ENCODE measurements around the gene RAMACL. TPM values are rescaled to one million over a fixed set of nuclear protein-coding genes. Genes with fewer than 3 reads are reported as not detected.

Gene RAMACL
- total RNA-seq, 1 experiment from 2014 or later: 3.6 TPM

GRCh38 chr6:166620478-166621113 is 34.1 kb upstream of the RAMACL start:
- no peak overlapping the region for H3K4me2 ChIP-seq (ENCODE audit: low read depth, low read length, poor library complexity, severe bottlenecking)
- H3K9me3 ChIP-seq (ENCODE audit: low read length): no peaks in the 10 kb centered on the region
- DNase-seq: no peak
- H3K9ac ChIP-seq (ENCODE audit: low read length): no peak overlapping the region
- H3K4me3 ChIP-seq (ENCODE audit: low read length): no peak overlapping the region
- H3K9me2 ChIP-seq (replicated peaks; ENCODE audit: insufficient read depth, low read length): no peaks in the 10 kb centered on the region
- no peaks in the 10 kb centered on the region for H3K36me3 ChIP-seq (ENCODE audit: insufficient read depth, low read length)
- H4K20me1 ChIP-seq (ENCODE audit: insufficient read depth, low read depth, low read length): no peaks in the 10 kb centered on the region
- H3K27me3 ChIP-seq (ENCODE audit: low read length): no peaks in the 10 kb centered on the region
- H2AFZ ChIP-seq (ENCODE audit: low read length): no peak overlapping the region
- peaks cover 18% of the 10 kb centered on the region for H3K4me1 ChIP-seq (ENCODE audit: low read length)
- H3K27ac ChIP-seq (ENCODE audit: low read length): no peak overlapping the region
- no peaks in the 10 kb centered on the region for H3K79me2 ChIP-seq (ENCODE audit: low read length)

GRCh38 chr6:166619912-166620311 is 33.4 kb upstream of the RAMACL start:
- peaks cover 17% of the 10 kb centered on the region for H3K4me1 ChIP-seq (ENCODE audit: low read length)
- H4K20me1 ChIP-seq (ENCODE audit: insufficient read depth, low read depth, low read length): no peaks in the 10 kb centered on the region
- no peak for DNase-seq
- no peaks in the 10 kb centered on the region for H3K9me3 ChIP-seq (ENCODE audit: low read length)
- H3K79me2 ChIP-seq (ENCODE audit: low read length): no peaks in the 10 kb centered on the region
- H3K9ac ChIP-seq (ENCODE audit: low read length): no peak overlapping the region
- H3K36me3 ChIP-seq (ENCODE audit: insufficient read depth, low read length): no peaks in the 10 kb centered on the region
- H3K4me3 ChIP-seq (ENCODE audit: low read length): no peak overlapping the region
- no peak overlapping the region for H2AFZ ChIP-seq (ENCODE audit: low read length)
- H3K9me2 ChIP-seq (replicated peaks; ENCODE audit: insufficient read depth, low read length): no peaks in the 10 kb centered on the region
- no peaks in the 10 kb centered on the region for H3K27me3 ChIP-seq (ENCODE audit: low read length)
- no peak overlapping the region for H3K27ac ChIP-seq (ENCODE audit: low read length)
- H3K4me2 ChIP-seq (ENCODE audit: low read depth, low read length, poor library complexity, severe bottlenecking): no peak overlapping the region

- H3K4me3 ChIP-seq (ENCODE audit: low read length): no peak overlapping the region
- peaks cover 19% of the 10 kb centered on the region for H3K4me1 ChIP-seq (ENCODE audit: low read length)
- H4K20me1 ChIP-seq (ENCODE audit: insufficient read depth, low read depth, low read length): no peaks in the 10 kb centered on the region
- no peak overlapping the region for H3K9ac ChIP-seq (ENCODE audit: low read length)
- no peaks in the 10 kb centered on the region for H3K36me3 ChIP-seq (ENCODE audit: insufficient read depth, low read length)
- no peaks in the 10 kb centered on the region for H3K9me3 ChIP-seq (ENCODE audit: low read length)
- H3K9me2 ChIP-seq (replicated peaks; ENCODE audit: insufficient read depth, low read length): no peaks in the 10 kb centered on the region
- H2AFZ ChIP-seq (ENCODE audit: low read length): no peak overlapping the region
- H3K27ac ChIP-seq (ENCODE audit: low read length): no peak overlapping the region
- no peaks in the 10 kb centered on the region for H3K79me2 ChIP-seq (ENCODE audit: low read length)
- no peaks in the 10 kb centered on the region for H3K27me3 ChIP-seq (ENCODE audit: low read length)
- H3K4me2 ChIP-seq (ENCODE audit: low read depth, low read length, poor library complexity, severe bottlenecking): no peak overlapping the region
- no peak for DNase-seq
These were observed 32.6 kb upstream of the RAMACL start for GRCh38 chr6:166618866-166619761.

- Histone ChIP-seq H3K4me1 (ENCODE audit: low read length) (peaks cover 21% of the 10 kb centered on the region), H3K9ac (ENCODE audit: low read length) (no peak overlapping the region), H3K27ac (ENCODE audit: low read length) (no peak overlapping the region), H3K9me2 (replicated peaks; ENCODE audit: insufficient read depth, low read length) (no peaks in the 10 kb centered on the region), H3K36me3 (ENCODE audit: insufficient read depth, low read length) (no peaks in the 10 kb centered on the region), H3K4me2 (ENCODE audit: low read depth, low read length, poor library complexity, severe bottlenecking) (no peak overlapping the region), H3K9me3 (ENCODE audit: low read length) (no peaks in the 10 kb centered on the region), H2AFZ (ENCODE audit: low read length) (no peak overlapping the region), H3K27me3 (ENCODE audit: low read length) (no peaks in the 10 kb centered on the region), H4K20me1 (ENCODE audit: insufficient read depth, low read depth, low read length) (no peaks in the 10 kb centered on the region), H3K79me2 (ENCODE audit: low read length) (no peaks in the 10 kb centered on the region), H3K4me3 (ENCODE audit: low read length) (no peak overlapping the region)
- no peak for DNase-seq
These were observed 31.8 kb upstream of the RAMACL start for GRCh38 chr6:166618251-166618650.

- no peaks in the 10 kb centered on the region for H3K27me3 ChIP-seq (ENCODE audit: low read length)
- H3K4me1 ChIP-seq (ENCODE audit: low read length): peaks cover 30% of the 10 kb centered on the region
- no peak overlapping the region for H2AFZ ChIP-seq (ENCODE audit: low read length)
- no peaks in the 10 kb centered on the region for H3K9me3 ChIP-seq (ENCODE audit: low read length)
- no peak overlapping the region for H3K4me3 ChIP-seq (ENCODE audit: low read length)
- DNase-seq: no peak
- H3K27ac ChIP-seq (ENCODE audit: low read length): no peak overlapping the region
- H3K4me2 ChIP-seq (ENCODE audit: low read depth, low read length, poor library complexity, severe bottlenecking): no peak overlapping the region
- H4K20me1 ChIP-seq (ENCODE audit: insufficient read depth, low read depth, low read length): no peaks in the 10 kb centered on the region
- H3K9me2 ChIP-seq (replicated peaks; ENCODE audit: insufficient read depth, low read length): no peaks in the 10 kb centered on the region
- no peaks in the 10 kb centered on the region for H3K79me2 ChIP-seq (ENCODE audit: low read length)
- no peak overlapping the region for H3K9ac ChIP-seq (ENCODE audit: low read length)
- no peaks in the 10 kb centered on the region for H3K36me3 ChIP-seq (ENCODE audit: insufficient read depth, low read length)
These were observed 30.9 kb upstream of the RAMACL start for GRCh38 chr6:166617359-166617758.

- DNase-seq: no peak
- no peak overlapping the region for H3K9ac ChIP-seq (ENCODE audit: low read length)
These were observed 30.1 kb upstream of the RAMACL start for GRCh38 chr6:166616261-166617238.

GRCh38 chr6:166615059-166615770 is 28.7 kb upstream of the RAMACL start:
- Histone ChIP-seq H4K20me1 (ENCODE audit: insufficient read depth, low read depth, low read length) (no peaks in the 10 kb centered on the region), H3K4me1 (ENCODE audit: low read length) (peaks cover 41% of the 10 kb centered on the region), H3K36me3 (ENCODE audit: insufficient read depth, low read length) (no peaks in the 10 kb centered on the region), H3K9me3 (ENCODE audit: low read length) (no peaks in the 10 kb centered on the region), H3K4me3 (ENCODE audit: low read length) (no peak overlapping the region), H3K9ac (ENCODE audit: low read length) (no peak overlapping the region), H3K4me2 (ENCODE audit: low read depth, low read length, poor library complexity, severe bottlenecking) (no peak overlapping the region), H2AFZ (ENCODE audit: low read length) (no peak overlapping the region), H3K27ac (ENCODE audit: low read length) (no peak overlapping the region), H3K79me2 (ENCODE audit: low read length) (no peaks in the 10 kb centered on the region), H3K9me2 (replicated peaks; ENCODE audit: insufficient read depth, low read length) (no peaks in the 10 kb centered on the region), H3K27me3 (ENCODE audit: low read length) (no peaks in the 10 kb centered on the region)
- no peak for DNase-seq

More at GRCh38 chr6:166616261-166617238, 30.1 kb upstream of the RAMACL start:
- H3K79me2 ChIP-seq (ENCODE audit: low read length): no peaks in the 10 kb centered on the region
- no peaks in the 10 kb centered on the region for H3K9me3 ChIP-seq (ENCODE audit: low read length)
- no peak overlapping the region for H2AFZ ChIP-seq (ENCODE audit: low read length)
- peaks cover 38% of the 10 kb centered on the region for H3K4me1 ChIP-seq (ENCODE audit: low read length)
- no peaks in the 10 kb centered on the region for H3K36me3 ChIP-seq (ENCODE audit: insufficient read depth, low read length)
- H3K4me3 ChIP-seq (ENCODE audit: low read length): no peak overlapping the region
- no peaks in the 10 kb centered on the region for H3K27me3 ChIP-seq (ENCODE audit: low read length)
- no peak overlapping the region for H3K4me2 ChIP-seq (ENCODE audit: low read depth, low read length, poor library complexity, severe bottlenecking)
- no peaks in the 10 kb centered on the region for H3K9me2 ChIP-seq (replicated peaks; ENCODE audit: insufficient read depth, low read length)
- H3K27ac ChIP-seq (ENCODE audit: low read length): no peak overlapping the region
- H4K20me1 ChIP-seq (ENCODE audit: insufficient read depth, low read depth, low read length): no peaks in the 10 kb centered on the region

Measured in Karpas-422 (cell line).